ENCODE data around the gene EXOC7.

GRCh38 chr17:76138234-76138895 lies 34.8 kb upstream of the EXOC7 start:
- TF ChIP-seq CTCF (IDR thresholded peaks at IDR 0.05) (no peak), POLR2AphosphoS5 (IDR thresholded peaks at IDR 0.05) (no peak), POLR2A (IDR thresholded peaks at IDR 0.05) (no peak), EP300 (IDR thresholded peaks at IDR 0.05; ENCODE audit: low read depth) (no peak)
